Testis (tissue), 2 donors: ENCODE data around the gene XAGE5.
"Not testable (repeated sequence)": the region's sequence is repeated elsewhere in the genome, so short reads cannot be mapped to it uniquely, and the experiment has no call there.

Source experiments
- CTCF ChIP-seq, 3 experiments: fragments of 450-650 bp in 2 of 3; fragments of 200-600 bp in 1 of 3; sonication (generic) in 1 of 3; IDR thresholded peaks; one replicate each; pipeline ENCODE4 v1.5.1; 2016 to 2019; ENCODE audit warnings: antibody characterized with exemption in 3 of 3, mild to moderate bottlenecking in 2 of 3, moderate library complexity in 1 of 3
- POLR2A ChIP-seq: fragments of 450-650 bp; IDR thresholded peaks from one replicate; pipeline ENCODE4 v1.6.1; 2017; ENCODE audit warnings: antibody characterized with exemption, mild to moderate bottlenecking, moderate library complexity

DNA sequence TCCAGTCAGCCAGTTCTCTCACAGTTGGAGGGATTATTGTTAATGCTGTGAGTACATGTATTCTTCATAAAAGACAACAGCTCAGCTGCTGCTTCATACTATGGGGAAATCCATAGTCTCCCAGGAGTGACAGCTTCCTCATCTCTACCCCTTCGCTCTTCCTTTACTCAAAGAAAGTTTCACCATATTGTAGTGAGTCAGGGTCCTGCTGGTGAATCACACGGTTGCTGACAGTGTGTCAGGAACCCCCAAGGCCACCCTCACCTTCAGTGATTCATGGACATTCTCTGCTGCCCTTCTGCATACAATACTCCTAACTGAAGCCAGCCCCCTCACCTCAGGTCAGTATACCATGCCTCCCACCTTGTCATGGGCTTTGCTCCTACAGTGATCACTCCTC is 6.2 kb upstream of the XAGE5 start:
- TF ChIP-seq CTCF (IDR thresholded peaks at IDR 0.05); POLR2A: not testable (repeated sequence)
